ENCODE measurements around the gene PPIA.
"Not testable (repeated sequence)": the region's sequence is repeated elsewhere in the genome, so short reads cannot be mapped to it uniquely, and the experiment has no call there.

The PPIA gene

GRCh38 chr7:44784364-44784763 lies 12.1 kb upstream of the PPIA start:
- H3K79me2 ChIP-seq (ENCODE audit: low read length), result no peaks in the 10 kb centered on the region
- no peak overlapping the region for H3K4me2 ChIP-seq (ENCODE audit: low read length)
- no peaks in the 10 kb centered on the region for H3K27me3 ChIP-seq (ENCODE audit: low read depth, low read length)
- no peaks in the 10 kb centered on the region for H3K36me3 ChIP-seq (replicated peaks; ENCODE audit: low read depth, low read length)
- H3K4me3 ChIP-seq (ENCODE audit: low read length), result no peak overlapping the region
- no peaks in the 10 kb centered on the region for H3K4me1 ChIP-seq (ENCODE audit: low read length)
- no peak overlapping the region for H2AFZ ChIP-seq (ENCODE audit: low read depth, low read length)
- H3K9ac ChIP-seq (ENCODE audit: low read length), result no peak overlapping the region
- no peak overlapping the region for H3K27ac ChIP-seq (ENCODE audit: low read length)
- no peaks in the 10 kb centered on the region for H3K9me3 ChIP-seq (ENCODE audit: insufficient read depth, low read length)
- H4K20me1 ChIP-seq (ENCODE audit: insufficient read depth, low read length), result no peaks in the 10 kb centered on the region
- no peak for TF ChIP-seq EZH2phosphoT487 (IDR thresholded peaks at IDR 0.05; ENCODE audit: low read depth)

GRCh38 chr7:44785218-44785617 lies 11.3 kb upstream of the PPIA start:
- H3K4me3 ChIP-seq (ENCODE audit: low read length); H3K27me3 ChIP-seq (ENCODE audit: low read depth, low read length); H3K36me3 ChIP-seq (replicated peaks; ENCODE audit: low read depth, low read length); H3K4me2 ChIP-seq (ENCODE audit: low read length); H2AFZ ChIP-seq (ENCODE audit: low read depth, low read length); H3K27ac ChIP-seq (ENCODE audit: low read length); H3K79me2 ChIP-seq (ENCODE audit: low read length); H3K9me3 ChIP-seq (ENCODE audit: insufficient read depth, low read length); H4K20me1 ChIP-seq (ENCODE audit: insufficient read depth, low read length); H3K9ac ChIP-seq (ENCODE audit: low read length); H3K4me1 ChIP-seq (ENCODE audit: low read length): not testable (repeated sequence)

GRCh38 chr7:44787041-44787440 lies 9.4 kb upstream of the PPIA start:
- Histone ChIP-seq H3K27me3 (ENCODE audit: low read depth, low read length) (no peaks in the 10 kb centered on the region), H3K4me1 (ENCODE audit: low read length) (no peaks in the 10 kb centered on the region), H3K4me3 (ENCODE audit: low read length) (no peak overlapping the region), H3K27ac (ENCODE audit: low read length) (no peak overlapping the region), H3K79me2 (ENCODE audit: low read length) (no peaks in the 10 kb centered on the region), H3K9me3 (ENCODE audit: insufficient read depth, low read length) (no peaks in the 10 kb centered on the region), H3K36me3 (replicated peaks; ENCODE audit: low read depth, low read length) (no peaks in the 10 kb centered on the region), H2AFZ (ENCODE audit: low read depth, low read length) (no peak overlapping the region), H3K9ac (ENCODE audit: low read length) (no peak overlapping the region), H3K4me2 (ENCODE audit: low read length) (no peak overlapping the region), H4K20me1 (ENCODE audit: insufficient read depth, low read length) (no peaks in the 10 kb centered on the region)
- TF ChIP-seq CTCF (IDR thresholded peaks at IDR 0.05; ENCODE audit: low read depth, low read length) (no peak), EZH2phosphoT487 (IDR thresholded peaks at IDR 0.05; ENCODE audit: low read depth) (no peak)

GRCh38 chr7:44787762-44788161 lies 8.7 kb upstream of the PPIA start:
- no peaks in the 10 kb centered on the region for H3K79me2 ChIP-seq (ENCODE audit: low read length)
- no peak overlapping the region for H2AFZ ChIP-seq (ENCODE audit: low read depth, low read length)
- no peaks in the 10 kb centered on the region for H3K4me1 ChIP-seq (ENCODE audit: low read length)
- H3K4me3 ChIP-seq (ENCODE audit: low read length), result no peak overlapping the region
- H3K27me3 ChIP-seq (ENCODE audit: low read depth, low read length), result no peaks in the 10 kb centered on the region
- TF ChIP-seq CTCF (IDR thresholded peaks at IDR 0.05; ENCODE audit: low read depth, low read length) (no peak), EZH2phosphoT487 (IDR thresholded peaks at IDR 0.05; ENCODE audit: low read depth) (no peak)
- H4K20me1 ChIP-seq (ENCODE audit: insufficient read depth, low read length), result no peaks in the 10 kb centered on the region
- no peak overlapping the region for H3K4me2 ChIP-seq (ENCODE audit: low read length)
- no peaks in the 10 kb centered on the region for H3K9me3 ChIP-seq (ENCODE audit: insufficient read depth, low read length)
- H3K36me3 ChIP-seq (replicated peaks; ENCODE audit: low read depth, low read length), result no peaks in the 10 kb centered on the region
- no peak overlapping the region for H3K27ac ChIP-seq (ENCODE audit: low read length)
- H3K9ac ChIP-seq (ENCODE audit: low read length), result no peak overlapping the region

GRCh38 chr7:44789990-44790389 lies 6.5 kb upstream of the PPIA start:
- Histone ChIP-seq H3K27me3 (ENCODE audit: low read depth, low read length) (no peaks in the 10 kb centered on the region), H4K20me1 (ENCODE audit: insufficient read depth, low read length) (no peaks in the 10 kb centered on the region), H3K79me2 (ENCODE audit: low read length) (no peaks in the 10 kb centered on the region), H3K4me3 (ENCODE audit: low read length) (no peak overlapping the region), H3K4me1 (ENCODE audit: low read length) (no peaks in the 10 kb centered on the region), H3K4me2 (ENCODE audit: low read length) (no peak overlapping the region), H2AFZ (ENCODE audit: low read depth, low read length) (no peak overlapping the region), H3K9ac (ENCODE audit: low read length) (no peak overlapping the region), H3K9me3 (ENCODE audit: insufficient read depth, low read length) (no peaks in the 10 kb centered on the region), H3K36me3 (replicated peaks; ENCODE audit: low read depth, low read length) (no peaks in the 10 kb centered on the region), H3K27ac (ENCODE audit: low read length) (no peak overlapping the region)
- TF ChIP-seq CTCF (IDR thresholded peaks at IDR 0.05; ENCODE audit: low read depth, low read length) (no peak), EZH2phosphoT487 (IDR thresholded peaks at IDR 0.05; ENCODE audit: low read depth) (no peak)

Data from OCI-LY3 (cell line).